Stomach (tissue), 4 donors: Measurements from ENCODE around the gene FAM219A.

Experiments
- POLR2A ChIP-seq, 4 donors: fragments of 450-650 bp; IDR thresholded peaks; one replicate each; pipeline ENCODE4 v1.6.1; 2016; ENCODE audit warnings: antibody characterized with exemption in 4 of 4, control low read depth in 2 of 4, mild to moderate bottlenecking in 1 of 4, moderate library complexity in 1 of 4
- POLR2AphosphoS5 ChIP-seq, 3 donors: sonication (generic); formaldehyde crosslinking; IDR thresholded peaks; one replicate each; pipeline ENCODE4 v1.6.1; 2016; ENCODE audit warnings: antibody characterized with exemption in 3 of 3
- TF ChIP-seq, protein P1 (sequence below), 7 experiments: fragments of 450-650 bp in 4 of 7; fragments of 200-600 bp in 3 of 7; sonication (generic) in 3 of 7; IDR thresholded peaks; one replicate each; pipeline ENCODE4 v1.5.1; 2016 to 2019; ENCODE audit warnings: antibody characterized with exemption in 7 of 7, control low read depth in 2 of 7, mild to moderate bottlenecking in 1 of 7

DNA sequence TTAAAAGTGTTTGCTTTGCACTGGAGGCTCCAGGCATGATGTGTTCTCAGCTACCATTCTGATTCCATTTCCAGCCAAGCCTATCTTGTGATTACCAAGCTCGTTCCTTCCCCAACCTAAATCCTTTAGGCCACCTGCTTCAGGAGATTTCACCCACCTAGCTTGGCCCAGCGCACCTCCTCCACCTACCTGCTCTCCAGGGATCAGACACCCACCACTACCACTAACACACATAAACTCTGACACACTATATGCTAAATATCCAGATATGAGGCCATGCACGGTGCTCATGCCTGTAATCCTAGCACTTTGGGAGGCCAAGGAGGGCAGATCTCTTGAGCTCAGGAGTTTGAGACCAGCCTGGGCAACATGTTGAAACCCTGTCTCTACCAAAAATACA lies 84.0 kb downstream of the FAM219A start:
- TF ChIP-seq POLR2A (IDR thresholded peaks at IDR 0.05) (no peak), POLR2AphosphoS5 (IDR thresholded peaks at IDR 0.05) (no peak)
- TF ChIP-seq, protein P1, sequence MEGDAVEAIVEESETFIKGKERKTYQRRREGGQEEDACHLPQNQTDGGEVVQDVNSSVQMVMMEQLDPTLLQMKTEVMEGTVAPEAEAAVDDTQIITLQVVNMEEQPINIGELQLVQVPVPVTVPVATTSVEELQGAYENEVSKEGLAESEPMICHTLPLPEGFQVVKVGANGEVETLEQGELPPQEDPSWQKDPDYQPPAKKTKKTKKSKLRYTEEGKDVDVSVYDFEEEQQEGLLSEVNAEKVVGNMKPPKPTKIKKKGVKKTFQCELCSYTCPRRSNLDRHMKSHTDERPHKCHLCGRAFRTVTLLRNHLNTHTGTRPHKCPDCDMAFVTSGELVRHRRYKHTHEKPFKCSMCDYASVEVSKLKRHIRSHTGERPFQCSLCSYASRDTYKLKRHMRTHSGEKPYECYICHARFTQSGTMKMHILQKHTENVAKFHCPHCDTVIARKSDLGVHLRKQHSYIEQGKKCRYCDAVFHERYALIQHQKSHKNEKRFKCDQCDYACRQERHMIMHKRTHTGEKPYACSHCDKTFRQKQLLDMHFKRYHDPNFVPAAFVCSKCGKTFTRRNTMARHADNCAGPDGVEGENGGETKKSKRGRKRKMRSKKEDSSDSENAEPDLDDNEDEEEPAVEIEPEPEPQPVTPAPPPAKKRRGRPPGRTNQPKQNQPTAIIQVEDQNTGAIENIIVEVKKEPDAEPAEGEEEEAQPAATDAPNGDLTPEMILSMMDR (IDR thresholded peaks at IDR 0.05) = no peak
